ENCODE measurements around the gene KCTD19.

DNA sequence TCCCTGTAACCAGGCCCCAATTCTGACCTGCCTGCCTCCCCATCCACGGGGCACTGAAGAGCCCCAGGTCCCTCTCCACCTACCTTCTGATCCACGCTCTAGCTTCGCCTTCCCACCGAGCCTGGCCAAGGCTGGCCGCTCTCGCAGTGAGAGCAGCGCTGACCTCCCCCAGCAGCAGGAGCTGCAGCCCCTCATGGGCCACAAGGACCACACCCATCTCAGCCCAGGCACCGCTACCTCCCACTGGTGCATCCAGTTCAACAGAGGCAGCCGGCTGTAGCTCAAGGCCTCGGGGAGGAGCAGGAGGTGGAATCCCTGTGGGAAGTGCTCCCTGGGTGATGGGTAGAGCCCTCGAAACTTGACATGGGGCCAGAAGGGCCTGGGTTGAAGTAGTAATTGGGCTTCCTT, 55.6 kb downstream of the KCTD19 start:
- TF ChIP-seq, protein P1, sequence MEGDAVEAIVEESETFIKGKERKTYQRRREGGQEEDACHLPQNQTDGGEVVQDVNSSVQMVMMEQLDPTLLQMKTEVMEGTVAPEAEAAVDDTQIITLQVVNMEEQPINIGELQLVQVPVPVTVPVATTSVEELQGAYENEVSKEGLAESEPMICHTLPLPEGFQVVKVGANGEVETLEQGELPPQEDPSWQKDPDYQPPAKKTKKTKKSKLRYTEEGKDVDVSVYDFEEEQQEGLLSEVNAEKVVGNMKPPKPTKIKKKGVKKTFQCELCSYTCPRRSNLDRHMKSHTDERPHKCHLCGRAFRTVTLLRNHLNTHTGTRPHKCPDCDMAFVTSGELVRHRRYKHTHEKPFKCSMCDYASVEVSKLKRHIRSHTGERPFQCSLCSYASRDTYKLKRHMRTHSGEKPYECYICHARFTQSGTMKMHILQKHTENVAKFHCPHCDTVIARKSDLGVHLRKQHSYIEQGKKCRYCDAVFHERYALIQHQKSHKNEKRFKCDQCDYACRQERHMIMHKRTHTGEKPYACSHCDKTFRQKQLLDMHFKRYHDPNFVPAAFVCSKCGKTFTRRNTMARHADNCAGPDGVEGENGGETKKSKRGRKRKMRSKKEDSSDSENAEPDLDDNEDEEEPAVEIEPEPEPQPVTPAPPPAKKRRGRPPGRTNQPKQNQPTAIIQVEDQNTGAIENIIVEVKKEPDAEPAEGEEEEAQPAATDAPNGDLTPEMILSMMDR (IDR thresholded peaks at IDR 0.05): no peak
- TF ChIP-seq POLR2A (IDR thresholded peaks at IDR 0.05): no peak

Data from tibial nerve (tissue), 3 donors.